Ovary (tissue), 3 donors: ENCODE results near the gene NCOA1.

ENCODE experiments used
- CTCF ChIP-seq, 3 donors: fragments of 450-650 bp in 2 of 3; fragments of 200-600 bp in 1 of 3; IDR thresholded peaks; one replicate each; pipeline versions ENCODE4 v1.5.1 to v1.8.0; 2016 to 2022; ENCODE audit warnings: antibody characterized with exemption in 3 of 3, mild to moderate bottlenecking in 1 of 3
- EP300 ChIP-seq: sonication (generic); formaldehyde crosslinking; IDR thresholded peaks from one replicate; pipeline ENCODE4 v1.6.1; 2017; ENCODE audit warnings: antibody characterized with exemption
- donor health status: DM: no; HTN: no; CAD: no.

GRCh38 chr2:24576617-24577016 is 85.6 kb downstream of the NCOA1 start:
- TF ChIP-seq CTCF (IDR thresholded peaks at IDR 0.05) (no peak), EP300 (no peak)
